Stimulated activated CD8-positive, alpha-beta memory T cell treated with anti-CD3 and anti-CD28 coated beads, Interleukin-7, amount 100 ng/mL, for 48 hours (primary cell): ENCODE data around the gene OLFML1.

Experiments used
- DNase-seq, 2 donors: peaks; one replicate each; pipeline ENCODE4 v3.0.0-alpha.2; 2020; ENCODE audit warnings: low read depth in 1 of 2; ENCODE audit errors: extremely low read depth in 1 of 2

OLFML1 gene

GRCh38 chr11:7530013-7530640 is 44.8 kb downstream of the OLFML1 start:
- no peak for DNase-seq

- no peak for DNase-seq
Observed at GRCh38 chr11:7531011-7531410, 45.7 kb downstream of the OLFML1 start.

- no peak for DNase-seq
Observed at GRCh38 chr11:7532405-7533145, 47.3 kb downstream of the OLFML1 start.

GRCh38 chr11:7533199-7534041 is 48.1 kb downstream of the OLFML1 start:
- DNase-seq, result no peak

- DNase-seq, result no peak
Observed at GRCh38 chr11:7534042-7534378, 48.7 kb downstream of the OLFML1 start.

- no peak for DNase-seq
Observed at GRCh38 chr11:7536100-7536499, 50.8 kb downstream of the OLFML1 start.

GRCh38 chr11:7537265-7537664 is 52.0 kb downstream of the OLFML1 start:
- no peak for DNase-seq

GRCh38 chr11:7538031-7538430 is 52.7 kb downstream of the OLFML1 start:
- peak in 1 of 2 donors; percentile 31 for DNase-seq

- no peak for DNase-seq
Observed at GRCh38 chr11:7538466-7539454, 53.5 kb downstream of the OLFML1 start.

GRCh38 chr11:7540830-7541555 is 55.7 kb downstream of the OLFML1 start:
- no peak for DNase-seq

GRCh38 chr11:7543302-7543701 is 58.0 kb downstream of the OLFML1 start:
- no peak for DNase-seq

- no peak for DNase-seq
Observed at GRCh38 chr11:7544021-7544420, 58.7 kb downstream of the OLFML1 start.

- DNase-seq, result no peak
Observed at GRCh38 chr11:7545611-7546010, 60.3 kb downstream of the OLFML1 start.

- DNase-seq, result no peak
Observed at GRCh38 chr11:7546324-7546791, 61.1 kb downstream of the OLFML1 start.

- no peak for DNase-seq
Observed at GRCh38 chr11:7547687-7548086, 62.4 kb downstream of the OLFML1 start.

- DNase-seq, result no peak
Observed at GRCh38 chr11:7548659-7549274, 63.5 kb downstream of the OLFML1 start.

- DNase-seq, result no peak
Observed at GRCh38 chr11:7549681-7550080, 64.4 kb downstream of the OLFML1 start.

- DNase-seq, result no peak
Observed at GRCh38 chr11:7551571-7551970, 66.3 kb downstream of the OLFML1 start.

- DNase-seq, result no peak
Observed at GRCh38 chr11:7552666-7553065, 67.4 kb downstream of the OLFML1 start.
